Gastrocnemius medialis (tissue), 4 donors: ENCODE measurements around the gene VPS37C. TPM values are rescaled to one million over a fixed set of nuclear protein-coding genes. Genes with fewer than 3 reads are reported as not detected.

Source experiments
- ATAC-seq, 2 donors: fragments of 150-250 bp; one replicate each; pipeline ENCODE4 v1.9.1; 2016
- DNase-seq, 2 donors: peaks; one replicate each; pipeline ENCODE4 v3.0.0-alpha.2; 2019
- H3K27ac ChIP-seq, 4 donors: fragments of 200-600 bp; sonication (generic); 1 replicate in 1 of 4; 2 replicates in 3 of 4; pipeline ENCODE4 v1.5.1; 2016 to 2018; ENCODE audit warnings: mild to moderate bottlenecking in 2 of 4, moderate library complexity in 1 of 4
- H3K27me3 ChIP-seq, 3 donors: fragments of 200-600 bp; sonication (generic) in 2 of 3; 1 replicate in 1 of 3; 2 replicates in 2 of 3; pipeline versions ENCODE4 v1.5.1 to v1.6.0; 2016 to 2019; ENCODE audit warnings: mild to moderate bottlenecking in 1 of 3, moderate library complexity in 1 of 3
- H3K36me3 ChIP-seq, 2 donors: fragments of 200-600 bp; sonication (generic) in 1 of 2; one replicate each; pipeline ENCODE4 v1.5.1; 2017 to 2018
- H3K4me1 ChIP-seq, 2 donors: fragments of 200-600 bp; sonication (generic) in 1 of 2; one replicate each; pipeline ENCODE4 v1.5.1; 2016 to 2017; ENCODE audit warnings: mild to moderate bottlenecking in 2 of 2
- H3K4me3 ChIP-seq, 4 donors: fragments of 200-600 bp; sonication (generic) in 3 of 4; 1 replicate in 1 of 4; 2 replicates in 3 of 4; pipeline ENCODE4 v1.5.1; 2016 to 2019; ENCODE audit warnings: mild to moderate bottlenecking in 2 of 4
- H3K9me3 ChIP-seq, 3 donors: fragments of 200-600 bp; sonication (generic) in 2 of 3; 1 replicate in 1 of 3; 2 replicates in 2 of 3; pipeline ENCODE4 v1.5.1; 2016 to 2019
- CTCF ChIP-seq, 5 experiments: fragments of 450-650 bp in 3 of 5; fragments of 200-600 bp in 2 of 5; sonication (generic) in 2 of 5; IDR thresholded peaks in 4 of 5; conservative IDR thresholded peaks in 1 of 5; 1 replicate in 4 of 5; 2 replicates in 1 of 5; pipeline ENCODE4 v1.5.1; 2016 to 2019; ENCODE audit warnings: antibody characterized with exemption in 5 of 5, mild to moderate bottlenecking in 3 of 5, moderate library complexity in 3 of 5
- POLR2A ChIP-seq, 2 donors: fragments of 450-650 bp; IDR thresholded peaks; one replicate each; pipeline ENCODE4 v1.6.1; 2017; ENCODE audit warnings: antibody characterized with exemption in 2 of 2, mild to moderate bottlenecking in 2 of 2, moderate library complexity in 2 of 2
- in situ Hi-C, 4 donors: fragments of 200-750 bp; cut with MboI; loops; one replicate each; pipeline versions ENCODE4 v1.15.0 to v1.8.0; 2017; ENCODE audit warnings: low sequenced_read_pairs in 4 of 4
- intact Hi-C: fragments of 100-400 bp; cut with DNase I; formaldehyde crosslinking; loops from one replicate; pipeline ENCODE4 v1.15.1; 2023; ENCODE audit warnings: low total_unique reads
- total RNA-seq, 4 donors: library from RNA; depleted of rRNA; stranded (reverse); fragments of >200 nt; gene quantifications; one replicate each; pipeline versions ENCODE4 v1.1.0 to v1.2.3, GENCODE V29; 2016

Gene VPS37C
- total RNA-seq, 4 donors from 2014 or later: 17.7 to 27.1 (median 23.5) TPM

GRCh38 chr11:61149624-61150615 lies 11.3 kb downstream of the VPS37C start:
- ATAC-seq: no peak
- Histone ChIP-seq H3K27ac (no peak overlapping the region), H3K4me1 (peaks cover 50 to 53% of the 10 kb centered on the region in 2 donors), H3K9me3 (no peaks in the 10 kb centered on the region), H3K36me3 (no peaks in the 10 kb centered on the region), H3K4me3 (no peak overlapping the region), H3K27me3 (no peaks in the 10 kb centered on the region)
- TF ChIP-seq CTCF (IDR thresholded peaks at IDR 0.05 in 4 of 5, conservative IDR thresholded peaks at IDR 0.05 in 1 of 5) (no peak), POLR2A (IDR thresholded peaks at IDR 0.05) (no peak)
- no peak for DNase-seq
- in situ Hi-C loops: loop anchor here in 2 of 4 donors (25.0 kb wide), 2 partner anchors 238 to 313 kb away; partner anchors contain the start of genes CCDC86 (in 1 of the 2), PRPF19 (in 1 of the 2), TMEM109 (in 1 of the 2) and TMEM132A (in 1 of the 2)
- intact Hi-C loops: loop anchor here (5.0 kb wide), 1 partner anchor 532 kb away; the partner anchor contains the start of gene DAGLA

GRCh38 chr11:61147791-61148620 lies 13.2 kb downstream of the VPS37C start:
- intact Hi-C loops (no loop called here), in situ Hi-C loops (loop anchor here in 1 of 4 donors (25.0 kb wide), 1 partner anchor 311 kb away; the partner anchor contains the start of gene CCDC86)
- Histone ChIP-seq H3K27ac (no peak overlapping the region), H3K27me3 (no peaks in the 10 kb centered on the region), H3K9me3 (no peaks in the 10 kb centered on the region), H3K4me1 (peaks cover 42 to 43% of the 10 kb centered on the region in 2 donors), H3K4me3 (no peak overlapping the region), H3K36me3 (no peaks in the 10 kb centered on the region)
- DNase-seq: no peak
- no peak for ATAC-seq
- TF ChIP-seq CTCF (IDR thresholded peaks at IDR 0.05 in 4 of 5, conservative IDR thresholded peaks at IDR 0.05 in 1 of 5) (no peak), POLR2A (IDR thresholded peaks at IDR 0.05) (no peak)

GRCh38 chr11:61147271-61147670 lies 14.0 kb downstream of the VPS37C start:
- Histone ChIP-seq H3K27me3 (no peaks in the 10 kb centered on the region), H3K4me3 (no peak overlapping the region), H3K36me3 (no peaks in the 10 kb centered on the region), H3K4me1 (peaks cover 35% of the 10 kb centered on the region in 2 donors), H3K27ac (no peak overlapping the region), H3K9me3 (no peaks in the 10 kb centered on the region)
- DNase-seq: no peak
- no peak for ATAC-seq
- TF ChIP-seq CTCF (IDR thresholded peaks at IDR 0.05 in 4 of 5, conservative IDR thresholded peaks at IDR 0.05 in 1 of 5) (no peak), POLR2A (IDR thresholded peaks at IDR 0.05) (no peak)
- in situ Hi-C loops (loop anchor here in 1 of 4 donors (25.0 kb wide), 1 partner anchor 310 kb away; the partner anchor contains the start of gene CCDC86), intact Hi-C loops (no loop called here)

GRCh38 chr11:61146416-61146815 lies 14.8 kb downstream of the VPS37C start:
- Histone ChIP-seq H3K4me3 (no peak overlapping the region), H3K36me3 (no peaks in the 10 kb centered on the region), H3K27me3 (no peaks in the 10 kb centered on the region), H3K4me1 (peaks cover 26 to 34% of the 10 kb centered on the region in 2 donors), H3K27ac (no peak overlapping the region), H3K9me3 (no peaks in the 10 kb centered on the region)
- TF ChIP-seq POLR2A (IDR thresholded peaks at IDR 0.05) (no peak), CTCF (IDR thresholded peaks at IDR 0.05 in 4 of 5, conservative IDR thresholded peaks at IDR 0.05 in 1 of 5) (no peak)
- no peak for DNase-seq
- in situ Hi-C loops (loop anchor here in 1 of 4 donors (25.0 kb wide), 1 partner anchor 309 kb away; the partner anchor contains the start of gene CCDC86), intact Hi-C loops (no loop called here)
- no peak for ATAC-seq
